CD4-positive, alpha-beta T cell treated with Interleukin-4 for 1 hour (primary cell): ENCODE measurements around the gene FAM3B.

Experiments used
- DNase-seq, 2 donors: peaks; one replicate each; pipeline ENCODE4 v3.0.0-alpha.2; 2020 to 2022

FAM3B gene

GRCh38 chr21:41321211-41321907 is 4.8 kb downstream of the FAM3B start:
- DNase-seq = peak in 1 of 2 donors; percentile 2

DNA sequence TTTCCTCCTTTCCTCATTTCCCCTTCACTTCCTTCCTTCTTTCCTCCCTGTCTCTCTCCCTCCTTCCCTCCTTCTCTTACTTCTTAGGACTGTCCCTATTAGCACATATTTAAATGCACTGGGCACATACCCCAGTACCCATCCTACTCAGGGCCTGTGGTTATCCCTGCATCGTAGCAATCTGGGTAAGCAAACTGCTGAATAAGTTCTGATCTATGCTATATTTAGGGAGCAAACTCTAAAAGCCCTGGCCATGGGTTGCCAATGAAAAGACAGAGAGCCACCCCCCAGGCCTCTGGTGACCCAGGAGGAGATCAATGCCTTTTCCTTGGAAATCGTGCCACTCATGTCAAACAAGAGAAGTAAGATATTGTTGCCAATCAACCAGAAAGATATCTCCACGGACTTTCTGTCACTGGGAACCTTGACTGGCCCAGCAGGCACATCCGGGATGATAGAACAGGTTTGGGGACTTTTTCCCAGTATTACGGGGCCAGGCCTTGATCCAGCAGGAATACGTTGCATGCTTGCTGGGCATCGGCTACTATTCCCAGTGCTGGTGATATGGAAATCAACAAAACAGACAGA is 5.4 kb downstream of the FAM3B start:
- DNase-seq = no peak

- DNase-seq = no peak
Observed at GRCh38 chr21:41322496-41323382, 6.1 kb downstream of the FAM3B start.

DNA sequence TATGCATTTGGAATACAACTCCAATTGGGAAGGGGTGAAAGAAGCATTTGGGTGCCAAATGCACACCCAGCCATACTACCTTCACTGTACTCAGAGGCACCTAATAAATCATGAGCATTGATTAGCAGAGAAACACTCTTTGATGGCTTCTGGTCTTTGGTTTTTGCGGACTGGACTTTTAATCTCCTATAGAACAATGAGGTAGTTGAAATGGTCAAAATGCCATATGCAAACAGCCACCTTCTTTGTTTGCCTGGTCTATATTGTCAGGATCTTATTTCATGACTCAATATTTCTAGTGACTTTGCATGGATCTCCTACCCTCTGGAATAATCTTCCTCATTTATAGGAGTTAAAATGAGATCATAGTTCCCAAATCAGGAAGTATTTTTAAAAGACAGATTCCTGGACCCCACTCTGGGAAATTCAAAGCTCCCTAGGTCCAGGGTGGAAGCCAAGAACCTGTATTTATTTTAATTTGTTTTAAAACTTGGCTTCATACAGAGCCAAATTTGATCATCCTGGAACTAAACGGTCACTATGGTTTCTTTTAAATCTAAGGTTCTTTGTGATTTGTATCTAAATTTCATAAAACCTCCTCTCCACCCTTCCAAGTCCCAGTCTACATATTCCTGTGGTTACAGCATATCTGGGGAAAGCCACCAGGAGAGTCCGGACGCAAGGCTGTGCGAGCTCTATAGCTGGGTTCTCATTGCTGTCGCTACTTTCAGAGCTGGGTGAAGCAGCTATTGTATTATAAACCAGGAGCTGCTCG is 8.7 kb downstream of the FAM3B start:
- no peak for DNase-seq

DNA sequence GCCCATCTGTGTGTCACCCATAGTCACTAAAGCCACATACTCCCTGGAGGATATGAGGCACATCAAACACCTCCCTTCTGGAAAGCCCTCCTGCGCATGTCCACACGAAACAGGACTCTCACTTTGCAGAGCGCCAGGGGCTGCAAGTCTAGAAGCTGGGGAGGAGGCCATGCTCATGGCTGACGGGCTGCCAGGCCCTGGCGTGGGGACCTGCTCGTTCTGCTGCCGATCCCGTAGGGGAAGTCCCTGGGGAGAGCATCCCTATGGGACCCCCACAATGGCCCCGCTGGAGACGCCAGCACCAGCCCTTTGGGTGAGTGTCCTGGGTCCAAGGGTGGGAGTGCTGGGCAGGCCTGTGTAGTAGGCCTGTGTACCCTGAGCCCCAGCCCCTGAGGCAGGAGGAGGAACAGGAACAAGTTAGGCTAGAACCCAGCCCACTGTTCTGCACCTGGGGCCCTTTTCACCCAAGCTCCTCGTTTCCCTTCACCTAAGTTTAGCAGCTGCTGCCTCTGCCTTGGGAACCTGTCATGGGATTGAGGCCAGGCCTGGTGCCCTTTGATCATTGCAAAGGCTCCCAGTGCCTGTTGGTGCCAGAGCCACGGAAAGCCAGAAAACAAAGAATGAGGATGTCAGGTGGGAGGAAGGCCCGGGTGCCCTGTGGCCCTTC is 9.9 kb downstream of the FAM3B start:
- no peak for DNase-seq

- DNase-seq = no peak
Observed at GRCh38 chr21:41327753-41328152, 11.2 kb downstream of the FAM3B start.

DNA sequence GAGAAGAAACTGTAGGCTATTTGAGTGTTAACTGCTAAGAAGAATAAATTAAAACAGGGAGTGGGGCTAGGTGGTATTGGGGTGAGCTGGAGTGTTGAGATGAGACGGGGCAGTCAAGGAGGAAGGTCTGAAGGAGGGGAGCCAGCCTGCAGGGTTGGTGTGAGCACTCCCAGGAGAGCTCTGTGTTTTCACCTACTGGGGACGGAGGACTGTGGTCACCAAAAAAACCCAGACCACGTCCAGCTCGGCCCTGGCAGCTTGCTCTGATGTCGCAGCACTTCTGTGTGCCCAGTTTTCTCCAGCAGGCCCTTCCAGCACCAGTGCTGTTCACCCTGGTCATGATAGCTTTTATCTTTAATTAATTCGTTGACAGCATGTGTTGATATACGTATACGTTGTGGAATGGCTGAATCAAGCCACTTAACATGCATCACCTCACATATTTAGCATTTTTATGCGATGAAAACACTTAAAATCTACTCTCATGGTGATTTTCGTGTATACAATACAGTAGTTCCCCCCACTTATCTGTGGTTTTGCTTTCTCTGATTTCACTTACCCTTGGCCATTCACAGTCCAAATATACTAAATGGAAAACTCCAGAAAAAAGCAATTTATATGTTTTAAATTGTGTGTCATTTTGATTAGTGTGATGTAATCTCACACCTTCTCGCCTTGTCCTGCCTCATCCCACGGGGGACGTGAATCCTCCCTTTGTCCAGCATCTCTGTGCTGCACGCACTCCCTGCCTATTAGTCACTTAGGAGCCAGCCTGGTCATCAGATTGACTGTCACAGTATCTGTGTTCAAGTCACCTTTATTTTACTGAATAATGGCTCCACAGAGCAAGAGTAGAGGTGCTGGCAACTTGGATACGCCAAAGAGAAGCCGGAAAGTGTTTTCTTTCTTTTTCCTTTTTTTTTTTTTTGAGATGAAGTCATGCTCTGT is 12.3 kb downstream of the FAM3B start:
- no peak for DNase-seq

- DNase-seq = no peak
Observed at GRCh38 chr21:41333752-41334151, 17.2 kb downstream of the FAM3B start.

- DNase-seq = no peak
Observed at GRCh38 chr21:41337515-41337914, 20.9 kb downstream of the FAM3B start.

DNA sequence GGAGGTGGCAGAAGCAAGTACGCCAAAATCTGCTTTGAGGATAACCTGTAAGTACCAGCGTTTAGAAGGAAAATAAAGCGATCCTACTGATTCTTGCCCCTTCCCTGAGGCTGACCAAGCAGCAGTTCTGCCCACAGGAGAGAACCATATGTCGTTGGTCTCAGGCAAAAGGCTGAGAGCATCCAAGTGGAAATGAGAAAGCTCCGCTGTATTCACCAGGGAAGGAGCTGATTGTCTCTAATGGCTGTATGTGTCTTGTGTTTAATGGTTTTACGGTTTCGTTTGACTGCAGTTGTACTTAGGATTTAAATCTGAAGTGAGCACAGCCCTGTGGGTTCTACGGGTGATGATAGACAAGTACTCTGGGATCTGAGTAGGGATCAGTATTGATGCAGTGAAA is 21.9 kb downstream of the FAM3B start:
- no peak for DNase-seq

DNA sequence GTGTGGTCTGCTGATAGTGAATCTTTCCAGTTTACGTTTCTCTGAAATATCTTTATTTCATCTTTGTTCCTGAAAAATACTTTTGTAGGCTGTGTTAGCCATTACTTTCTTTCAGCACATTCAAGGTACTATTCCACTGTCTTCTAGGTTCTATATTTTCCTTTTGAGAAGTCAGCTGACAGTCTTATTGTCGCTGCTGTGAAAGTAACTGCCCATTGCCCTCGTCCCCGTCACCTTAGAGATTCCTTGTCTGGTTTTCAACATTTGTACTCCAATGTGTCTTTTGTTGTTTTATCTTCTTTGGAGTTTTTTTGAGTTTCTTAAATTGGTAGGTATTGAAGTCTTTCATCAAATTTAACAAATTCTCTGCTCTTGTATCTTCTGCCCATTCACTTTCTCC is 25.4 kb downstream of the FAM3B start:
- no peak for DNase-seq

DNA sequence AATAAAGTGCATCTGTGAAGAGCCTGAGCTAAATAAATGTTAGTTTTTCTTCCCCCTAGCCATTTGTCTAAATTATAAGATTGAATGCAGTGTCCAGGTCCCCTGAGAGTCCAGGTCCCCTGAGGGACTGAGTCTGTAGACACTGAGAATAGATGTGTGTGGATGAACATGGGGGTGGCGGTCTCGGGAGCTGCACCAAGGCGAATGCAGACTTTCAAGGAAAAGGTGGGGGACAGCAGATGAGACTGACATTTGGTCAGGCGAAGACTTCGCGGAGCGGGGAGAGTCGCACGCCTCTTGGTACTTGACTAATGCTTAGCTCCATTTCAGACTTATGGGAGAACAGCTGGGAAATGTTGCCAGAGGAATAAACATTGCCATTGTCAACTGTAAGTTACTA is 27.5 kb downstream of the FAM3B start:
- DNase-seq = no peak

GRCh38 chr21:41345356-41345755 is 28.8 kb downstream of the FAM3B start:
- no peak for DNase-seq

DNA sequence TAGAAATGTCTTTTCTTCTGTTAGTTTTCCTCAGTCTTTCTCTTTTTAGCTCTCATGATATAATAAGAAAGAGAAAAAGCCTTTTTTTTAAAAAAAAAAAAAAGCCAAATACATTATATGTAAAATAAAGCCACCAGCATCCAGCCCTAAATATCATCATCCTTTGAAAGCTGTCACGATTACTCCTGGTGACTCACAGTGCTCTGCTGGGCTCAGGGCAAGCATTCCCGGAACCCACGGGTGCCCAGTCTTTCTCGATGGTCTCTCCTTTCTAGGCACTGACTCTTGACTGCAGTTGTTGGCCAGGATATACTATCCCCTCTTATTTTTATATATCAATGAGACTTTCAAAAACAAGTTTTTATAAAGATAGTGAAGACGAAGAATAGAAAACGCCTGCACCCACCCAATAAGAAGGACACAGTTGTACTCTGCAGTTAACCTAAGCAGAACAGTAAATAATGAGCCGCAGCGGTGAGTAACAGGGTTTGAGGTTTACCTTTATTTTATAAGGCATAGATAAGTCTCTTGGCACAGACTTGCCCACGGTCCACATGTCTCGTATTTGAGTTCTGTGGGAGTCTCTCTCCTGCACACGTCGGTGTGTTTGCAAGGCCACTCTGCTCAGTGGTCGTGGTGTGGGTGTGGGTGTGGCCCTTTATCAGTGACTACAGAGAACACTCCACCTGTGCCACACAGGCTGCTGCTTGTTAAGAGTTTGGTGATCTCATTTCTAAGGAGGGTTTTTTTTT is 29.5 kb downstream of the FAM3B start:
- no peak for DNase-seq

DNA sequence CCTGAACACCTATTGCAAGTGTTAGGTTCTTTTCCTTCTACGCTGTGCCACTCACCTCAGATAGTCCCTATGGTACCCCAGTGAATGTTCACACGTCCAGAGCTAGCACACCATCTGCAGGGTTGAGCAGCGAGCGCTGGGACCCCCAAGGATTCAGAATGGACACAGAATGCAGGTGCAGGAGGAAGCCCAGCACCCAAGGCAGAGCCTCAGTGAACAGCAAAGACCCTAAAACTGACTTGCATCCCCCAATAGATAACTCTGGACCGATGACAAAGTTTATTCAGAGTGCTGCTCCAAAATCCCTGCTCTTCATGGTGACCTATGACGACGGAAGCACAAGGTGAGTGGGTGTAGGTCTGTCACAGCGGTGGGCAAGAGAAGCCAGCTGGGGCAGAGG is 30.2 kb downstream of the FAM3B start:
- DNase-seq = no peak

DNA sequence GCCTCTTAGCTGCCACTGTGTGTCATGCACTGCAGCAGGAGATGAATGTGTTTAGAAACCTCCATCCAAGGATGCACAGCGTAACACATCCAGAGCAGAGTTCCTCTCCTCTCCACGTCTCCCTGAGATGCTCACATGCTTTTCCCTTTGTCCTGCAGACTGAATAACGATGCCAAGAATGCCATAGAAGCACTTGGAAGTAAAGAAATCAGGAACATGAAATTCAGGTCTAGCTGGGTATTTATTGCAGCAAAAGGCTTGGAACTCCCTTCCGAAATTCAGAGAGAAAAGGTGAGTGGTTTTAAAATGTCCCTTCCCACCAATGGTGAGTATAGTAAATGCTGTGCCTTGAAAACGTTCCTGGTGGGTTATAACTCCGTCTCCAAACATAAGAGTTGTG is 31.8 kb downstream of the FAM3B start:
- no peak for DNase-seq

- no peak for DNase-seq
Observed at GRCh38 chr21:41349126-41349525, 32.5 kb downstream of the FAM3B start.

GRCh38 chr21:41349619-41350390 is 33.2 kb downstream of the FAM3B start:
- DNase-seq = no peak

DNA sequence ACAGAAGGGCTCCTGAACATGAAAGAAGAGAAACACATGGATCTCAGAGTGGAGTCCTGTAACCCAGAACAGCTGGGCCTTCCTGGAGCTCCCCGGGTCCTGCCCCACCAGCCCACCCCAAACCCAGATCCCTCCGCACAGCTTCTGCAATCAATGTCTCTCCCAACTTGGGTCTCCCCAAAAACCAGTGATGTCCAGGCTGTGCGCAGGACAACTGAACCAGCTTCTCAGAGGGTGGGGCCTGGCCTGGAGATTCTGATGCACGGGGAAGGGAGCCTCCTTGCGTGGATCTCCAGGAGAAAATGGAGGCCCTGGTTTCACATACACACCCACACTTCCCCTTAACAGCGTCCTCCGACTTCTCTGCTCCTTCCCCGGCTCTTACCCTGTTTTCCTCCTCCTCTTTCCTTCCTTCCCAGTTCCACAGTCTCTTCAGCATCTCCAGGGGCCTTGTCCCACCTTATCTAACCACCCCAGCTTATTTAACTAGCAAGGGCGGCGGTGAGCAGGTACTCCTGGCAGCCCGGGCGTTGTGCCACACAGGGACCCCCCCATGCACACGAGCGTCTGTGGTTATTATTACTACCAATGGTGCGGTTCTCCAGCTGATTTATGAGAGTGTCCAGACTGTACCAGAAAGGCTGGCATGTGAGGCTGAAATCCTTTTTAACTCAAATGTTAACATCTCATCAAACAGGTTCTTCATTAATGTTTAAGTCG is 34.0 kb downstream of the FAM3B start:
- no peak for DNase-seq
